Measurements from ENCODE around the gene LSP1.

Gene LSP1

GRCh38 chr11:1838077-1838425 is 14.8 kb upstream of the LSP1 start:
- DNase-seq = no peak

- no peak for DNase-seq
These were observed 14.3 kb upstream of the LSP1 start, which contains the start of gene TNNI2 for GRCh38 chr11:1838426-1839144. Gene TNNI2, plus strand, starts transcription at chr11:1838981. Its CDS starts 716 bp downstream, at chr11:1839697.

- no peak for DNase-seq
These were observed 13.5 kb upstream of the LSP1 start for GRCh38 chr11:1839204-1839923.

- peak; percentile 80 for DNase-seq
These were observed 12.7 kb upstream of the LSP1 start for GRCh38 chr11:1839924-1840779.

GRCh38 chr11:1840780-1841480 is 12.0 kb upstream of the LSP1 start:
- DNase-seq = no peak

GRCh38 chr11:1841511-1842148 is 11.3 kb upstream of the LSP1 start:
- DNase-seq = no peak

GRCh38 chr11:1842149-1843097 is 10.5 kb upstream of the LSP1 start:
- DNase-seq = peak; percentile 53

GRCh38 chr11:1843098-1843473 is 9.8 kb upstream of the LSP1 start:
- DNase-seq = no peak

- no peak for DNase-seq
These were observed 9.1 kb upstream of the LSP1 start for GRCh38 chr11:1843796-1844195.

GRCh38 chr11:1844221-1845094 is 8.4 kb upstream of the LSP1 start:
- peak; percentile 96 for DNase-seq

GRCh38 chr11:1845095-1845429 is 7.8 kb upstream of the LSP1 start:
- no peak for DNase-seq

- no peak for DNase-seq
These were observed 7.1 kb upstream of the LSP1 start for GRCh38 chr11:1845561-1846452.

GRCh38 chr11:1846453-1846932 is 6.4 kb upstream of the LSP1 start:
- no peak for DNase-seq

- no peak for DNase-seq
These were observed 5.7 kb upstream of the LSP1 start for GRCh38 chr11:1847006-1847735.

- no peak for DNase-seq
These were observed 4.8 kb upstream of the LSP1 start for GRCh38 chr11:1847926-1848639.

- no peak for DNase-seq
These were observed 4.0 kb upstream of the LSP1 start for GRCh38 chr11:1848640-1849430.

Data from hematopoietic multipotent progenitor cell treated with erythropoietin and hydrocortisone succinate and interleukin-3 and kit ligand, for 4 days (in vitro differentiated cells).